ENCODE data around the gene UBR1.

Gene UBR1

GRCh38 chr15:43104426-43104825, 1.4 kb downstream of the UBR1 start:
- no peak for TF ChIP-seq CTCF (IDR thresholded peaks at IDR 0.05)

GRCh38 chr15:43103907-43104306, 1.9 kb downstream of the UBR1 start:
- TF ChIP-seq CTCF (IDR thresholded peaks at IDR 0.05) = no peak

DNA sequence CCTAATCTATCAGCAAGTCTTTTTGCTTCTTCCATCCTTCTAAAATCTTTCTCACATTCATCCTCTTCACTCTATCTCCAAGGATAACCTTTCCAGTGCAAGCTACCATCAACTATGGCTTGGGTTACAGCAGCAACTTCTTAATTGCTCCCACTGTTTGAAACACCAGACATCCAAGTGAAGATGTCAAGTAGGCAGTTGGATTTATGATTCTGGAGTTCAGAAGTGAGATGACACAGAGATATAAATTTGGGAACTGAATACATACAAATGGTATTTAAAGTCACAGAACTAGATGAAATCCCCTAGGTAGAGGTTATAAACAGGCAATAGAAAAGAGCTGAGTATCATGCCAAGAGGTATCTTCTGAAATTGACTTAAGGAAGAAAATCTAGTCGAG, 3.7 kb downstream of the UBR1 start:
- TF ChIP-seq CTCF (IDR thresholded peaks at IDR 0.05) = no peak

DNA sequence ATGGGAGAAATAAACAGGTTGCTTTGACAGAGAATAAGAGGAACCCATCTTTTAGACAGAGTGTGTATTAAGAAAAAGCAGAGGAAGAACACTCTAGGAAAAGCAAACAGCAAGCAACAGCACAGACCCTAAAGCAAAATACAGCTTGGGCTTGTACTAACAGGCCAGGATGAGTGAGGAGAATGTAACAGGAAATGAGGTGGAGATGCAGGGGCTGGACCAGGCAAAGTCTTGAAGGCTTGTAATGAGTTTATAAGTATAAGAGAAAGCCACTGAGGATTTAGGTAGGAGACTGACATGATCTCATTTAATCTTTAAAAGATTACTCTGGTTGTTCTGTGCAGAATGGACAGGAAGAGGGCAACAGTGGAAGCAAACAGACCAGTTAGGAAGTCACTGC, 4.9 kb downstream of the UBR1 start:
- no peak for TF ChIP-seq CTCF (IDR thresholded peaks at IDR 0.05)

DNA sequence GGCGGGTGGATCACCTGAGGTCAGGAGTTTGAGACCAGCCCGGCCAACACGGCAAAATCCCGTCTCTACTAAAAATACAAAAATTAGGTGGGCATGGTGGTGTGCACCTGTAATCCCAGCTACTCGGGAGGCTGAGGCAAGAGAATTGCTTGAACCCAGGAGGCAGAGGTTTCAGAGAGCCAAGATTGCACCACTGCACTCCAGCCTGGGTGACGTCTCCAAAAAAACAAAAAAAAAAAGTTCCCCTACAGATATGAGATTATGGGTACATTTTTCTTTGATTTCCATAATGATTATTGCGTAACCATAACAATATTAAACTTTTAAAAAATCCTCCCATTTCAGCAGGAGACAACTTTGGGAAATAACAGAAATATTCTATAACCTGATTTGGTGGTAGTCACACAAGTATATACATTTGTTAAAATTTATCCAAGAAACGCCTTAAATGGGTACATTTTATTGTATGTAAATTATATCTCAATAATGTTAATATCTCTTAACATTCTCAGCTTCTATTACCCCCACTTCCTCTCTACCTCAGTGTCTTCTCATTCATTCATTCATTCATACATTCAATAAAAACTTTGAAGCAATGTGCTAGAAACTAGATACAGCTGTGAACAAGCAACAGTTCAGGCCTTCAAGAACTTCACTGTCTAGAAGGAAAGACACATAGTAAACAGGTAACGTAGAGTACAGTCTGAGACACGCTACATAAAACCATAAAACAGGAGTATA, 6.6 kb downstream of the UBR1 start:
- TF ChIP-seq CTCF (IDR thresholded peaks at IDR 0.05) = no peak

DNA sequence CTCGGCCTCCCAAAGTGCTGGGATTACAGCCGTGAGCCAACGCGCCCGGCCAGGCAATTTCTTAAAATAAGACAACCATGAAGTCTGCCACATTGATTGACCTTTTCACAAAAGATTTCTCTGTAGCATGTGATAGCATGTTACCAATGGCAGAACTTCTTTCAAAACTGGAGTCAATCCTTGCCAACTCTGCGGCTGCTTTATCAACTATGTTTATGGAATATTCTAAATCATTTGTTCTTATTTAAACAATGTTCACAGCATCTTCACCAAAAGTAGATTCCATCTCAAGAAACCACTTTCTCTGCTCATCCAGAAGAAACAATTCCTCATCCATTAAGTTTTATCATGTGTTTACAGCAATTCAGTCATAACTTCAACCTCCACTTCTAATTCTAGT, 9.4 kb downstream of the UBR1 start:
- no peak for TF ChIP-seq CTCF (IDR thresholded peaks at IDR 0.05)

DNA sequence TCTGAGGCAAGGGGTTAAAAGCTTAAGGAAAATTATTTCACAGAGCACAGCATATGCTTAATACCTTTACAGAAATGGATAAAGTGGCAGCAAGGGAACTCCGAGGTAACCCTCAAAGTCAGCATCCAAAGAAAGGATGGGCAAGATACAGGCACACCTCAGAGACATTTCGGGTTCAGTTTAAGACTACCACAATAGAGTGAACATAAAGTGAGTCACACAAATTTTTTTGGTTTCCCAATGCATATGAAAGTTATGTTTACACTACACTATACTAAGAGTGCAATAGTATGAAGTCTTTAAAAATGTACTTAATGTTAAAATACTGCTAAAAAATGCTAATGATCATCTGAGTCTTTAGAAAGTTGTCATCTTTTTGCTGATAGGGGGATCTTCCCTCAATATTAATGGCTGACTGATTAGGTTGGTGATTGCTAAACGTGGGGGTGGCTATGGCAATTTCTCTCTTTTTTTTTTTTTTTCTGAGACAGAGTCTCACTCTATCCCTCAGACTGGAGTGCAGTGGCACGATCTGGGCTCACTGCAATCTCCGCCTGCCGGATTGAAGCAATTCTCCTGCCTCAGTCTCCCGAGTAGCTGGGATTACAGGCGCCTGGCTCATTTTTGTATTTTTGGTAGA, 10.0 kb downstream of the UBR1 start:
- TF ChIP-seq CTCF (IDR thresholded peaks at IDR 0.05) = no peak
